Measurements from ENCODE around the gene CYRIA. TPM values are rescaled to one million over a fixed set of nuclear protein-coding genes. Genes with fewer than 3 reads are reported as not detected.

CYRIA gene
- total RNA-seq, result 1 to 10 TPM; 4.4 to 5.3 TPM

DNA sequence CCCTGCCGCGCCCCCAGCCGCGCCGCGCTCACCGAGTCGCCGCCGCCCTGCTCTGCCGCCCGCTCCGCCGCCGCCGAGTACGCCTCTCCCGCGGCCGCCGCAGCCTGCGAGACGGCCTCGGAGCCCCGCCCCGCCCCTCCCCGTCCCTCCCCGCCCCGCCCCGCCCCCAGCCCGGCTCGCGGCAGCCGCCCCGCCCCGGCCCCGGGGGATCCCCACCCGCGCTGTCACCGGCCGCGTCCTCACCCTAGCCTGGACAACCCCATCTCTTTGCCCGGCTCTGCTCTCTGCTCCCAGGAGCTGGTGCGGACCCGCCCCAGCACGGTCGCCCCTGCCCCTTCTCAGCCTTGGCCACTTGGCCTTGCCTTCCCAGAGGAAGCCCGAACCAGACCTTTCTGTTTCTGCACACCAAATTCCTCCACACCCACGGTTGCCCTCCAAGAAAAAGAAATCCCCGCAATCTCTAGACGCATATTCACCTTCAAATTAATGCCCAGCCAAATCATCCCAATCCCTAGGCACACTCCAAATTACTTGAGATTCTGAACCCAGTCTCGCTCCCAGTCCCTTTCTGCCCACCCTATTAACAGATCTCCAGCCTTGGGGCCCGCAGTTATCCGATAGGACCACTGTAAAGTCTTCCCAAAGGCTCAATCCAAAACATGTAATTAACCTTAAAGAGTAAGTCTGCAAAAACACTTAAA lies at the start of gene CYRIA:
Gene CYRIA, minus strand, starts transcription at position 87 of the 701 bp plus-strand sequence. CDS start 77,715 bp downstream, outside the sequence.
- DNase-seq (peak; percentile 57 to 75 (median 61)), ATAC-seq (peak; percentile 85)
- 6 to 21% methylated on average over 12 to 40 of the region's 54 CpGs for WGBS, 2 donors
- Histone ChIP-seq H3K36me3 (replicated peaks in 1 of 2; ENCODE audit: insufficient read depth in 1 of 2, low read depth in 2 of 2) (no peaks in the 10 kb centered on the region), H3K9me3 (no peaks in the 10 kb centered on the region), H3K27ac (peak within 1 kb of the TSS in 3 of 4 donors; percentile 31 to 54 (median 52)), H3K4me3 (peak within 1 kb of the TSS in 1 of 2 donors; percentile 21), H3K4me1 (peaks cover 23% of the 10 kb centered on the region), H3K27me3 (no peaks in the 10 kb centered on the region)
- intact Hi-C loops (cut with DNase I), result no loop called here
- TF ChIP-seq POLR2A (IDR thresholded peaks at IDR 0.05), result no peak
- TF ChIP-seq, protein P1, sequence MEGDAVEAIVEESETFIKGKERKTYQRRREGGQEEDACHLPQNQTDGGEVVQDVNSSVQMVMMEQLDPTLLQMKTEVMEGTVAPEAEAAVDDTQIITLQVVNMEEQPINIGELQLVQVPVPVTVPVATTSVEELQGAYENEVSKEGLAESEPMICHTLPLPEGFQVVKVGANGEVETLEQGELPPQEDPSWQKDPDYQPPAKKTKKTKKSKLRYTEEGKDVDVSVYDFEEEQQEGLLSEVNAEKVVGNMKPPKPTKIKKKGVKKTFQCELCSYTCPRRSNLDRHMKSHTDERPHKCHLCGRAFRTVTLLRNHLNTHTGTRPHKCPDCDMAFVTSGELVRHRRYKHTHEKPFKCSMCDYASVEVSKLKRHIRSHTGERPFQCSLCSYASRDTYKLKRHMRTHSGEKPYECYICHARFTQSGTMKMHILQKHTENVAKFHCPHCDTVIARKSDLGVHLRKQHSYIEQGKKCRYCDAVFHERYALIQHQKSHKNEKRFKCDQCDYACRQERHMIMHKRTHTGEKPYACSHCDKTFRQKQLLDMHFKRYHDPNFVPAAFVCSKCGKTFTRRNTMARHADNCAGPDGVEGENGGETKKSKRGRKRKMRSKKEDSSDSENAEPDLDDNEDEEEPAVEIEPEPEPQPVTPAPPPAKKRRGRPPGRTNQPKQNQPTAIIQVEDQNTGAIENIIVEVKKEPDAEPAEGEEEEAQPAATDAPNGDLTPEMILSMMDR (IDR thresholded peaks at IDR 0.05), result no peak

DNA sequence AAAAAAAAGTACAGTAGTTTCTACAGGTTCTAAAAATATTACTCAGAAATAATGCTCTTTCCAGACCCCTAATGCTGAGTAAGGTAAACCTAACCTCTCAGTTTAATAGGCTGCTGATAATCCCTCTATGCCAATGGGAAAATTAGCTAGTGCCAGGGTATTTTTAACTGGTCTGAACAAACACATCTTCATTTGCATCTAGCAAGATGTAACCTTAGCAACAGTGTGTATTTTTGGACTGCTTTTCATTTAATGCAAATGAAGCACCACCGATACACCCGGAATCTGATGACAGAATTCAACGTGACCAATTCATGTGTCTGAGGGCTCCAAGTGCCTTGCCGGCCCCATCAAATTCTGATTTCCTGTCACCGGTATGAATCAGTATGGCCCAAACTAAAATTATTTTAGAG lies 47.4 kb upstream of the CYRIA start:
- TF ChIP-seq, protein P1 (IDR thresholded peaks at IDR 0.05), result no peak
- TF ChIP-seq POLR2A (IDR thresholded peaks at IDR 0.05), result no peak
- no peaks in the 10 kb centered on the region for H3K36me3 ChIP-seq (replicated peaks in 1 of 2; ENCODE audit: insufficient read depth in 1 of 2, low read depth in 2 of 2)
- no peak for ATAC-seq
- H3K4me3 ChIP-seq, result no peak overlapping the region
- no peaks in the 10 kb centered on the region for H3K27me3 ChIP-seq
- H3K4me1 ChIP-seq, result peaks cover 4% of the 10 kb centered on the region
- H3K9me3 ChIP-seq, result no peaks in the 10 kb centered on the region
- 17 to 18% methylated on average over 5 of the region's 5 CpGs for WGBS, 2 donors
- intact Hi-C loops (cut with DNase I), result no loop called here
- DNase-seq, result no peak
- H3K27ac ChIP-seq, result no peak overlapping the region

DNA sequence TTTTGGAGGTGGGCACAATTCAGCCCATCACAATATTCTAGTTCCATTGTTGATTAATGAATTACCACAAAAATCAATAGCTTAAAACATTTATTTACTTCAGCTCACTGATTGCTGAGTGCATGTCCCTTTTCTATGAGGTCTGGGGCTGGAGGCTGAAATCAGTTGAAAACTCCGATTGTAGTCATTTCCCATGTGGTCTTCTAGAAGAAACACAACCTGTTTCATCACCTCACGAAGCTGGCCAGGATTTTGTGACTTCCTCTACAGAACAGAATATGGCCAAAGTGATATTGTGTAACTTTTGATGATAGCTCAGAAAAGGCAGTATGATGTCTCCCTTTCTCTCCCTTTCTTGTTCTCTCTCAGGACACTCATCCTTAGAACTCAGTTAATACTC lies 44.1 kb upstream of the CYRIA start:
- intact Hi-C loops (cut with DNase I), result no loop called here
- no peaks in the 10 kb centered on the region for H3K36me3 ChIP-seq (replicated peaks in 1 of 2; ENCODE audit: insufficient read depth in 1 of 2, low read depth in 2 of 2)
- H3K27me3 ChIP-seq, result no peaks in the 10 kb centered on the region
- WGBS, 2 donors, result 22 to 31% methylated on average over 2 of the region's 2 CpGs
- H3K27ac ChIP-seq, result no peak overlapping the region
- DNase-seq (peak in 1 of 4 donors; percentile 33), ATAC-seq (no peak)
- no peak for TF ChIP-seq POLR2A (IDR thresholded peaks at IDR 0.05)
- TF ChIP-seq, protein P1 (IDR thresholded peaks at IDR 0.05), result no peak
- peaks cover 4% of the 10 kb centered on the region for H3K4me1 ChIP-seq
- H3K9me3 ChIP-seq, result no peaks in the 10 kb centered on the region
- H3K4me3 ChIP-seq, result no peak overlapping the region

DNA sequence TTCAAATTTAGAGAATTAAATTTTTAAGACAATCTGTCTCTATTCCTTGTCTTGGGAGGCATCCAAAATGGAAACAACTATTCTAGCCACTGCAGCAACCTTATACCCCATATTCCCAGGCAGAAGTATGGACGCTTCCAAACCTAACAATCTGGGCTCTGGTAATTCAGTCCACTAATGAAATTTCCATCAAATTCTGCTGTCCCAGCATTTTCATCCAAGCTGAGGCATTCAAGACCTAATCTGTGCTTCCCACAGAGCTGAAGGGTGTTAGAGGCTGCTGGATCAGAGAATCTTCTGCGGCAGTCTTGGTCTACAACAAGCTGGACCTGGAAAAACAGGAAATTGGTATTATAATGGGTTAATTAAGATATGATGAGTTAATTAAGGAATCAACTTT lies 42.5 kb upstream of the CYRIA start:
- 73 to 80% methylated on average over 2 of the region's 2 CpGs for WGBS, 2 donors
- no peak for DNase-seq
- no peak overlapping the region for H3K4me3 ChIP-seq
- no peaks in the 10 kb centered on the region for H3K9me3 ChIP-seq
- intact Hi-C loops (cut with DNase I), result no loop called here
- no peak overlapping the region for H3K27ac ChIP-seq
- H3K27me3 ChIP-seq, result no peaks in the 10 kb centered on the region
- TF ChIP-seq, protein P1 (IDR thresholded peaks at IDR 0.05), result no peak
- TF ChIP-seq POLR2A (IDR thresholded peaks at IDR 0.05), result no peak
- H3K4me1 ChIP-seq, result peaks cover 4% of the 10 kb centered on the region
- no peaks in the 10 kb centered on the region for H3K36me3 ChIP-seq (replicated peaks in 1 of 2; ENCODE audit: insufficient read depth in 1 of 2, low read depth in 2 of 2)
- ATAC-seq, result no peak

All from body of pancreas (tissue), 4 donors.